HG03521 (cell line): ENCODE data around the gene MRPS35.

Experiments used
- ATAC-seq: cut with Tn5 transposase; IDR thresholded peaks from one replicate; pipeline ENCODE4 v1.9.1; 2021; ENCODE audit warnings: mild to moderate bottlenecking, moderate library complexity; ENCODE audit not compliant: unreplicated experiment

MRPS35 gene

DNA sequence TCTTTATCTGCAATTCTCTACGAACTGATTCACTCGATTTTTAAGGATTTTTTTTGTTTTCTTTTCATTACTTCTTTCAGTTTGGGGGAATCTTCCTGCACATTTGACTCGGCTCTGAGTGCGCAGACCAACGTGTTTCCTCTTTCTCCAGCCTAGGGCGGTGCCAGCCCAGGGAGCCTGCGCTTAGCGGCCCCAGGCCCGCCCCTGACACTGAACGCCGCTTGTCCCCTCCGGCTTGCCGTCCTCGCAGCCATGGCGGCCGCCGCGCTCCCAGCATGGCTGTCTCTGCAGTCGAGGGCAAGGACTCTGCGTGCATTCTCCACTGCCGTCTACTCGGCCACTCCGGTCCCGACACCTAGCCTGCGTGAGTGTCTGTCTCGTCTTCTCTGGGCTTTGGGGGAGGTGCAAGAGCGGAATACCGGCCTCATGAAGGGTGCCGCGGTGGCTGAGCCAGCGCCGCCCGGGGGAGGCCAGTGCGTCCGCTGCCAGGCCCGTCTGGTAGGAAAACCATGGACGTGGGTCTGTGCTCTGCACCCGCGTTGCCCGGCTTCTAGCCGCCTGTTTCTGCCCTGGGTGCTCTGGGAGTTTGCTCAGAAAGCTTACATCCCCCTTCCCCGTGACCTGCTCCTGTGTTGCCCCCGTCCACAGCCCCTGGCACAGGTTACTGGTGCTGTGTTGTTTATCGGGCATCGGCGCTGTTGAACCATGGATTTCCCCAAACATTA lies at the start of gene MRPS35:
Gene MRPS35 (plus strand): TSS at position 241 of the 725 bp plus-strand sequence. CDS start 12 bp downstream, at position 253.
- ATAC-seq, result peak; percentile 94

GRCh38 chr12:27665704-27666103 lies 44.9 kb upstream of the MRPS35 start:
- ATAC-seq, result no peak

DNA sequence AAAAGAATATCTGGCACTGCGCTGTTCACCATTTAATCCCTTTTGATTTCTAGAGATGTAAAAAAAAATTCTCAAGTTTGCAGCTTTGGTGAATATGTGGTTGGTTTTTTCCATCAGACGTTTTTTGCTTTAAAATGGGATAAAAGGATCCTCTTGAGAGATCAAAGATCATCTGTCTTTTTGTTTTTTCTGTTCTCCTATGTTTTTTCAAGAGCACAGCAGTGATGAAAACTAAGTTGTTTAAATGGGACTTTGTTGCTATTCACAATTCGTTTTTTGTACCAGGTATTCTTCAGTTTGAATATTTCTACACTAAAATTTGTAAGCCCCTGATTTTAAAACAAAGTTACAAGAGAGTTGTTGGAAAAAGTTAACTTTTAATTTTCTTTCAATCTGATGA lies 44.1 kb upstream of the MRPS35 start:
- no peak for ATAC-seq

DNA sequence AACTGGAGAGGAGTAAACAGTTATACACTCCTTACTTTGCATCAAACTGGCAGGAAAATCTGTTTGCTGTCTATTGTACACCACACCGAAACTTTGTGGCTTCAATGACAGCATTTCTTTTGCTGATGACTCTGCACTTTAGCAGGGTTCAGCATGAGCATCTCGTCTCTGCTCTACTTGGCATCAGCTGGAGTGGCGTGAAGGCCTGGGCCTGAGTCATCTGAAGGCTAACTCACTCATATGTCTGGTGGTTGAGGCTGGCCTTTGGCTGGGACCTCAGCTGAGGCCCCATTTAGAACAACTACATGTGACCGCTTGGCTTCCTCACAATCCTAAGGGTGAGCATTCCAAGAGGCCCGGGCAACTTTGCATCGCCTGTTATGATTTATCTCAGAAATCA lies 43.1 kb upstream of the MRPS35 start:
- no peak for ATAC-seq

- ATAC-seq, result no peak
Measured at GRCh38 chr12:27672051-27672450, 38.6 kb upstream of the MRPS35 start.

- no peak for ATAC-seq
Measured at GRCh38 chr12:27672643-27673042, 38.0 kb upstream of the MRPS35 start.

DNA sequence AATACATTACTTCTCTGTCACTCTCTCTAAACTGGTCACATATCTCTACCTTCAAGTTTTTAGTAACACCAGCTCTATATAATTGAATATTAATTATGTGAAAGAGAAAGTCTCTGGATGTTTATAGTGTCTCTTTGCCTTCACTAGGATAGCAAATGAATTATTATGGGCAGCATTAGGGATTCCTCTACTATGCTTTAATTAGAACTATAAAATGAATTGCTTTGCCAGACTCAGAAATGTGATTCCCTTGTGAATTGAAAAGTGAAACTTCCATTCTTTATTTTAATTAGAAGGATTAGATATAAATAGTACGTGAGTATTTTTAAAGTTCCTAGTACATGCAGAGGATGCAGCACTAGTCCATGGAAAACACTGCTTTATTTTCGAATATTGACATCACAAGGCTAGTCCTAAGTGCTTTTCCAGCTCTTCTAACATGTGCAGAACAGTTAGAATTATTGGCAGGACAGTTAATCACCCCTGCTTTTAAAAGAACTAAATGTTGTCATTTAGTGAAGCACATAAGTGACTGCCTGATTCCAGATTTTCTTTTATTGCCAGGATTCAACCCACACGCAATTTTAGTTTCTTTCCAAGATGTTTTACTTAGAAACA lies 37.4 kb upstream of the MRPS35 start:
- no peak for ATAC-seq

DNA sequence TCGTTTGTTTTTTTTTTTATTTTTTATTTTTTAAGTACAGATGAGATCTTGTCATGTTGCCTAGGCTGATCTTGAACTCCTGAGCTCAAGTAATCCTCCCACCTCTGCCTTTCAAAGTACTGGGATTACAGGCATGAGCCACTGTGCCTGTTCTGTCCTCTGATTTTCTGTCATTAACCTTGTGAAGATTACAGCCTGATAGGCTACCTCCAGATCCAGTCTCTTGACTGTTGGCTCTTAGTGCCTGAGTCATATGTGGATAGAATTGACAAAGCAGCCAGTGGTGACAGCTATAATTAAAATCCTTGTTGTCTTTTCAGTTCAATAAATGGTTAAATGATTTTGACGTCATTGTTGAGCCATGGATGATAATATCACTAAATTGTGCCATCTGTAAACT lies 35.6 kb upstream of the MRPS35 start:
- ATAC-seq, result no peak

DNA sequence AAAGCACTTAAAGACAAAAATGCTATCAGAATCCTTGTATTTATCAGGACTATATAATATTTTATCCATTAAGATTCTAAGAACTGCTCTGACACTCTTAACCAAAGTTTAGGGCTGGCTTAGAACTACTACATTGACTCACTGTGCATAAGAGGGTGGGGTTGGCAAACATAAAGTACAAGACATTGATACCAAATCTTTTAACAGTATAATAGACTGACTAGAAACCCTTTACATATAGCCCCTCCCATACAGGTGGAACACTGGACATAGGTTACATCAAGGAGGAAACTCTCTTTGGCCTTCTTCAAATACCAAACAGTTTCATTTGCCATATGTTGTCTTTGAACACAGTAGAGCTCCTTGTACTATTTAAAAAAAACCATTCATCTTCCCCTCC lies 30.0 kb upstream of the MRPS35 start:
- ATAC-seq, result no peak

DNA sequence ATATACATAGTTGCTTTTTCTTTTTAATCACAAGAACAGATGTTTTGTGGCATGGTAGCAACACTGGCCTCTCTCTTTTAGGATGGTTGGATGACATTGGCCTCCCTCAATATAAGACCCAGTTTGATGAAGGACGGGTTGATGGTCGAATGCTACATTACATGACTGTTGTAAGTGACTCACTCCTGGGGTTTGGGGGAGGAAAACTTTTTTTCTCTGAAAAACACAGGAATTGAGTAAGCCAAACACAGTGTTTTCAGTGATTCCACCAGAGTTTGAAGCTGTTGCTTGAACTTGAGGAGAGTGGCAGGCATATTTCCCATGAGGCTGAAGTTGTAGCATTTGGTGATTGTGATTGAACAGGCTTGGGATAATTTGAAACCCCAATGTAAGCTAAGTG lies 28.1 kb upstream of the MRPS35 start:
- no peak for ATAC-seq

- ATAC-seq, result no peak
Measured at GRCh38 chr12:27685274-27685673, 25.4 kb upstream of the MRPS35 start.

GRCh38 chr12:27686147-27686546 lies 24.5 kb upstream of the MRPS35 start:
- no peak for ATAC-seq

- ATAC-seq, result no peak
Measured at GRCh38 chr12:27688671-27689070, 22.0 kb upstream of the MRPS35 start.

- ATAC-seq, result no peak
Measured at GRCh38 chr12:27689558-27690180, 21.0 kb upstream of the MRPS35 start.

- no peak for ATAC-seq
Measured at GRCh38 chr12:27693403-27693802, 17.2 kb upstream of the MRPS35 start.

- ATAC-seq, result no peak
Measured at GRCh38 chr12:27695556-27696292, 14.9 kb upstream of the MRPS35 start.

- no peak for ATAC-seq
Measured at GRCh38 chr12:27696293-27696652, 14.4 kb upstream of the MRPS35 start, which contains the start of gene REP15. Gene REP15, plus strand, starts transcription at chr12:27696447. Its CDS starts 116 bp downstream, at chr12:27696563.

DNA sequence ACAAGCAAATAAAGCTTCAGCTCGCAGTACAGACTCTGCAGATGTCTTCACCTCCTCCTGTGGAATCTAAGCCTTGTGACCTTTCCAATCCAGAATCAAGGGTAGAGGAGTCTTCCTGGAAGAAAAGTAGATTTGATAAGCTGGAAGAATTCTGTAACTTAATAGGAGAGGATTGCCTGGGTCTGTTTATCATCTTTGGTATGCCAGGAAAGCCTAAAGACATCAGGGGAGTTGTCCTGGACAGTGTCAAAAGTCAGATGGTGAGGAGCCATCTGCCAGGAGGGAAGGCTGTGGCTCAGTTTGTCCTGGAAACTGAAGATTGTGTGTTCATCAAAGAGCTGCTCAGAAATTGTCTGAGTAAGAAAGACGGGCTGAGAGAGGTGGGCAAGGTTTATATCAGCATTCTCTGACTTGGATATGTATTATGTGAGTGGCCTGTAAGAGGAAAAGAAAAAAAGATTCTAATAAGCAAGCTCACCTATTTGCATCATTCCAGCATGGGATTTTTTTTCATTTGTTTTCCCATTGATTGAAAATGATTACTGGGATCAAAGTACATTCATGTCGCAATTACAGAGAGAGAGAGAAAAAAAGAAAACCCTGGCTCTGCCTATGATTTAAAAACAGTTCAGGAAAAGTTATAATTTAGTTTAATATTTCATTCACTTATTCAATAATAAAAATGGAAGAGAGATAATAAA lies 13.6 kb upstream of the MRPS35 start:
- ATAC-seq, result no peak

DNA sequence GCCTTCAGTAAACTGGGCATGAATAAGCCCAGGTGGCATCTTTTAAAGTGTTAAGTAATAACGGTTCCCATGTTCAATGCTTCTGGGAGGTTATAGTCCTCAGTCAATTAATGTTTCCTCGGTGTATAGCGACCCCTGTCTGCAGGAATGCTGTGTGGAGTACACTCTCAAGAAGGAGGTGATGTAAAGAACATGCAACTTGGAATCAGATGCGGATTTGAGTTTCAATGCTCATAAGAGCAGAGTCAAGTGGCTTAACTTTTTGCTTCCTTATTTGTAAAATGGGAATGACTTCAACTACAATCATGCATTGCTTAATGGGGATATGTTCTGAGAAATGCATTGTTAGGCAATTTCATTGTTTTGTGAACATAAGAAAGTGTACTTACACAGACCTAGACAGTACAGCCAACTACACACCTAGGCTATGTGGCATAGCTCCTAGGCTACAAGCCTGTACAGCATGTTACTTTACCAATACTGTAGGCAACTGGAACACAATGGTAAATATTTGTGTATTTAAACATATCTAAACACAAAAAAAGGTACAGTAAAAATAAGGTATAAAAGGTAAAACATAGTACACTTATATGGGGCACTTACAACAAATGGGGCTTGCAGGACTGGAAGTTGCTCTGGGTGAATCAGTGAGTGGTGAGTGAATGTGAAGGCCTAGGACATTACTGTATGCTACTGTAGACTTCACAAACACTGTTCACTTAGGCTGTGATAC lies 6.7 kb upstream of the MRPS35 start:
- ATAC-seq, result peak; percentile 86

GRCh38 chr12:27705263-27705662 lies 5.4 kb upstream of the MRPS35 start:
- ATAC-seq, result no peak
